AG04449 (cell line): ENCODE data around the gene KIF4B.

Experiments used
- CTCF ChIA-PET: fragments of 350-600 bp; formaldehyde crosslinking; extraction: SDS; loops from one replicate; lab custom pipeline; 2021; ENCODE audit warnings: antibody characterized with exemption; lab: Yijun Ruan, JAX
- POLR2A ChIA-PET: fragments of 400-600, 350-600 bp; formaldehyde crosslinking; extraction: SDS; loops from one replicate; lab custom pipeline; 2020; ENCODE audit warnings: antibody characterized with exemption, inconsistent platforms; lab: Yijun Ruan, JAX
- DNase-seq: peaks from one replicate; pipeline ENCODE4 v3.0.0-alpha.2; 2010; ENCODE audit warnings: low read depth, low spot score
- H3K4me3 ChIP-seq: 2 replicates; pipeline ENCODE4 v1.5.1; 2011; ENCODE audit warnings: low read depth, mild to moderate bottlenecking, control low read depth, low read length
- CTCF ChIP-seq: IDR thresholded peaks from one replicate; pipeline ENCODE4 v1.5.1; 2011; ENCODE audit warnings: mild to moderate bottlenecking, moderate library complexity, low read length, control low read depth, inconsistent platforms; ENCODE audit not compliant: insufficient read depth; ENCODE audit errors: missing control alignments

Gene KIF4B

GRCh38 chr5:155049569-155050383 lies 36.2 kb downstream of the KIF4B start:
- ChIA-PET CTCF (interaction anchor here (0.9 to 1.3 kb wide), 4 partner anchors 13 to 97 kb away, joined by 3 to 4 read pairs (median 4); no protein-coding TSS in a partner anchor), POLR2A (no interaction called here)
- no peak overlapping the region for H3K4me3 ChIP-seq
- TF ChIP-seq CTCF = peak; percentile 36
- no peak for DNase-seq

GRCh38 chr5:155050384-155051019 lies 36.9 kb downstream of the KIF4B start:
- H3K4me3 ChIP-seq = no peak overlapping the region
- no peak for TF ChIP-seq CTCF
- CTCF ChIA-PET = interaction anchor here (0.9 kb wide), 1 partner anchor 36 kb away, joined by 3 read pairs; no protein-coding TSS in a partner anchor
- POLR2A ChIA-PET = no interaction called here
- no peak for DNase-seq

- no peak for DNase-seq
- TF ChIP-seq CTCF = no peak
- H3K4me3 ChIP-seq = no peak overlapping the region
- POLR2A ChIA-PET = no interaction called here
- CTCF ChIA-PET = no interaction called here
These were observed 39.0 kb downstream of the KIF4B start for GRCh38 chr5:155052532-155052931.

- POLR2A ChIA-PET = no interaction called here
- DNase-seq = no peak
- CTCF ChIA-PET = no interaction called here
- no peak for TF ChIP-seq CTCF
- no peak overlapping the region for H3K4me3 ChIP-seq
These were observed 39.9 kb downstream of the KIF4B start for GRCh38 chr5:155053501-155053900.

GRCh38 chr5:155056644-155057269 lies 43.2 kb downstream of the KIF4B start:
- DNase-seq = no peak
- H3K4me3 ChIP-seq = no peak overlapping the region
- ChIA-PET CTCF (no interaction called here), POLR2A (no interaction called here)
- TF ChIP-seq CTCF = no peak

GRCh38 chr5:155057626-155058025 lies 44.1 kb downstream of the KIF4B start:
- H3K4me3 ChIP-seq = no peak overlapping the region
- ChIA-PET POLR2A (no interaction called here), CTCF (no interaction called here)
- no peak for TF ChIP-seq CTCF
- DNase-seq = no peak
